Liver (tissue), 9 donors: ENCODE data around the gene NOL4L. TPM values are rescaled to one million over a fixed set of nuclear protein-coding genes. Genes with fewer than 3 reads are reported as not detected.

Experiments used
- DNase-seq: peaks from one replicate; pipeline ENCODE4 v3.0.0-alpha.2; 2017; ENCODE audit warnings: low spot score
- H3K27ac ChIP-seq, 2 donors: one replicate each; pipeline ENCODE4 v1.7.0; 2013; ENCODE audit warnings: inconsistent platforms in 2 of 2, low read length in 2 of 2, control low read depth in 1 of 2, low read depth in 1 of 2, mild to moderate bottlenecking in 1 of 2
- H3K27me3 ChIP-seq, 4 donors: one replicate each; pipeline versions ENCODE4 v1.6.1 to v1.7.0; 2013; ENCODE audit warnings: low read length in 3 of 4, inconsistent platforms in 1 of 4, mild to moderate bottlenecking in 1 of 4, moderate library complexity in 1 of 4; ENCODE audit not compliant: control insufficient read depth in 4 of 4, insufficient read depth in 4 of 4
- H3K36me3 ChIP-seq, 4 donors: one replicate each; pipeline versions ENCODE4 v1.6.1 to v1.7.0; 2013; ENCODE audit warnings: low read length in 3 of 4, mild to moderate bottlenecking in 3 of 4, low read depth in 1 of 4, moderate library complexity in 1 of 4; ENCODE audit not compliant: control insufficient read depth in 4 of 4, insufficient read depth in 3 of 4
- H3K4me1 ChIP-seq, 4 donors: one replicate each; pipeline versions ENCODE4 v1.6.1 to v1.7.0; 2013; ENCODE audit warnings: low read length in 3 of 4, mild to moderate bottlenecking in 3 of 4, moderate library complexity in 1 of 4; ENCODE audit not compliant: control insufficient read depth in 4 of 4, insufficient read depth in 4 of 4
- H3K4me3 ChIP-seq, 3 donors: one replicate each; pipeline versions ENCODE4 v1.6.1 to v1.7.0; 2013; ENCODE audit warnings: low read length in 3 of 3, control low read depth in 1 of 3, low read depth in 1 of 3, mild to moderate bottlenecking in 1 of 3
- H3K9ac ChIP-seq, 2 donors: one replicate each; pipeline ENCODE4 v1.7.0; 2013; ENCODE audit warnings: low read length in 2 of 2, mild to moderate bottlenecking in 2 of 2, moderate library complexity in 2 of 2, control low read depth in 1 of 2, low read depth in 1 of 2
- H3K9me3 ChIP-seq, 4 donors: one replicate each; pipeline versions ENCODE4 v1.6.1 to v1.7.0; 2013; ENCODE audit warnings: low read length in 3 of 4; ENCODE audit not compliant: control insufficient read depth in 4 of 4
- EGR1 ChIP-seq, 2 donors: IDR thresholded peaks; 2 replicates each; pipeline ENCODE4 v1.6.1; 2016 to 2018; ENCODE audit warnings: antibody characterized with exemption in 2 of 2, low read depth in 2 of 2
- FOXA1 ChIP-seq: IDR thresholded peaks from 2 replicates; pipeline ENCODE4 v1.6.1; 2016; ENCODE audit warnings: antibody characterized with exemption
- FOXA2 ChIP-seq: IDR thresholded peaks from 2 replicates; pipeline ENCODE4 v1.6.1; 2016; ENCODE audit warnings: antibody characterized with exemption
- GABPA ChIP-seq, 2 donors: IDR thresholded peaks in 1 of 2; conservative IDR thresholded peaks in 1 of 2; 2 replicates each; pipeline ENCODE4 v1.6.1; 2016; ENCODE audit warnings: antibody characterized with exemption in 2 of 2, mild to moderate bottlenecking in 1 of 2, moderate library complexity in 1 of 2
- HNF4A ChIP-seq, 2 donors: conservative IDR thresholded peaks; 2 replicates each; pipeline ENCODE4 v1.6.1; 2016; ENCODE audit warnings: antibody characterized with exemption in 2 of 2, mild to moderate bottlenecking in 2 of 2
- HNF4G ChIP-seq: IDR thresholded peaks from 2 replicates; pipeline ENCODE4 v1.6.1; 2016; ENCODE audit warnings: antibody characterized with exemption
- JUND ChIP-seq, 2 donors: IDR thresholded peaks; 2 replicates each; pipeline ENCODE4 v1.6.1; 2016; ENCODE audit warnings: antibody characterized with exemption in 2 of 2
- NR2F2 ChIP-seq: IDR thresholded peaks from 2 replicates; pipeline ENCODE4 v1.6.1; 2016; ENCODE audit warnings: antibody characterized with exemption
- RAD21 ChIP-seq, 2 donors: IDR thresholded peaks; 2 replicates each; pipeline ENCODE4 v1.6.1; 2016; ENCODE audit warnings: antibody characterized with exemption in 2 of 2, mild to moderate bottlenecking in 2 of 2
- RXRA ChIP-seq, 2 donors: IDR thresholded peaks; 2 replicates each; pipeline ENCODE4 v1.6.1; 2017 to 2018; ENCODE audit warnings: antibody characterized with exemption in 2 of 2, mild to moderate bottlenecking in 1 of 2
- TAF1 ChIP-seq: conservative IDR thresholded peaks from 2 replicates; pipeline ENCODE4 v1.6.1; 2016; ENCODE audit warnings: antibody characterized with exemption, mild to moderate bottlenecking
- YY1 ChIP-seq: IDR thresholded peaks from 2 replicates; pipeline ENCODE4 v1.6.1; 2016; ENCODE audit warnings: antibody characterized with exemption, mild to moderate bottlenecking
- WGBS: extraction: QIAGEN DNeasy Blood & Tissue Kit; methylation state at CpG from one replicate; pipeline ENCODE4 v1.1.7; 2013; 5-methylcytosine and 5-hydroxymethylcytosine counted together
- polyA plus RNA-seq, 2 donors: library from polyadenylated mRNA; stranded (reverse) in 1 of 2; unstranded in 1 of 2; fragments of 200-250 nt in 1 of 2; fragments of >200 nt in 1 of 2; fragmentation: Nextera tagmentation in 1 of 2; extraction: Ambion mirVana in 1 of 2; gene quantifications; one replicate each; pipeline versions ENCODE4 v1.2.1 to v1.2.3, GENCODE V29; 2013 to 2015
- total RNA-seq, 2 donors: library from RNA; depleted of rRNA; stranded (reverse); fragments of >200 nt; gene quantifications; one replicate each; pipeline ENCODE4 v1.2.3, GENCODE V29; 2014
- TF ChIP-seq, protein P1 (sequence below): IDR thresholded peaks from 2 replicates; pipeline ENCODE4 v1.6.1; 2016; ENCODE audit warnings: antibody characterized with exemption
- TF ChIP-seq, protein P2 (sequence below): IDR thresholded peaks from 2 replicates; pipeline ENCODE4 v1.6.1; 2016; ENCODE audit warnings: antibody characterized with exemption
- TF ChIP-seq, protein P3 (sequence below): IDR thresholded peaks from 2 replicates; pipeline ENCODE4 v1.6.1; 2016; ENCODE audit warnings: antibody characterized with exemption
- TF ChIP-seq, protein P4 (sequence below): IDR thresholded peaks from 2 replicates; pipeline ENCODE4 v1.6.1; 2016; ENCODE audit warnings: antibody characterized with exemption, mild to moderate bottlenecking
- donor health status: healthy.
- donor health status: healthy.
- donor health status: healthy.
- donor health status: healthy.
- donor health status: healthy.

Gene NOL4L
- total and polyA plus RNA-seq, 4 donors: 2.2 to 6.8 (median 4.3) TPM

DNA sequence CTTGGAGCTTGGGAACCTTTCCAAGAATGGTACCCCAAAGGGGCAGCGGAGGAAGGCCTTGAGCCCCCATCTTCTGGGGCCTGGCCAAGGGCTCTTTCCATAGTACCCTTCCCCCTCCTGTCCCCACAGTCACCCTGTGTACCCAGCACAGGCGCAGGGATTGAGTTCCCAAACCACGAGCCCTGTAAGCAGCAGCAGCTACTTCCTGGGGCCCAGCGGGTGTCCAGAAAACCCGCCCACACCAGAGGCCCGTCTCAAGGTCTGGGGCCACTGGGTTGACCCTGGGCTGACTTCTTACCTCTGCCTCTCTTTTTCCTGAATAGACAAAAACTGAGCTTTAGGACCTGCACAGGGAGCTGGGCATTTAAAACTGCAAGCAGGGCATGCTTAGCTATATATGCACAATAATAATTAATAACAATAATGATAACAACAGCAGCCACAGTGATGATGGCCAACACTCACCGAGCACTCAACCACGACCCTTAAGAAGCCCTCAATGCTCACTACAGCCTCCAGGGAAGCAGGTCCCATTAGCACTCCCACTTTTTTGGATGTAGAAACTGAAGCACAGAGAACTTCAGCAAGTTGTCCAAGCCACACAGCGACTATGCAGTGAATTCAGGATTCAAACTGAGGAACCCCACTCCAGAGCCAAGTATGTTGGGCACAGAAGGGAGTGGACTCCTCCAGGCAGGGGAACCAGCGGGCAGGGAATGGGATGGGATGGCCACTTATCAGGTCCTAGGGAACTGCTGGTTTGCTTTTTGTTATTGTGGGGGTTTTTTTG lies 14.5 kb downstream of the NOL4L start:
- H3K4me3 ChIP-seq: no peak overlapping the region
- H3K36me3 ChIP-seq: no peaks in the 10 kb centered on the region
- H3K27ac ChIP-seq: no peak overlapping the region
- WGBS: 78% methylated on average over 10 of the region's 10 CpGs
- no peaks in the 10 kb centered on the region for H3K4me1 ChIP-seq
- DNase-seq: no peak
- H3K9ac ChIP-seq: no peak overlapping the region
- H3K27me3 ChIP-seq: no peaks in the 10 kb centered on the region
- TF ChIP-seq NR2F2: no peak
- TF ChIP-seq JUND (IDR thresholded peaks at IDR 0.05): no peak
- TF ChIP-seq YY1: no peak
- no peak for TF ChIP-seq TAF1
- TF ChIP-seq, protein P1, sequence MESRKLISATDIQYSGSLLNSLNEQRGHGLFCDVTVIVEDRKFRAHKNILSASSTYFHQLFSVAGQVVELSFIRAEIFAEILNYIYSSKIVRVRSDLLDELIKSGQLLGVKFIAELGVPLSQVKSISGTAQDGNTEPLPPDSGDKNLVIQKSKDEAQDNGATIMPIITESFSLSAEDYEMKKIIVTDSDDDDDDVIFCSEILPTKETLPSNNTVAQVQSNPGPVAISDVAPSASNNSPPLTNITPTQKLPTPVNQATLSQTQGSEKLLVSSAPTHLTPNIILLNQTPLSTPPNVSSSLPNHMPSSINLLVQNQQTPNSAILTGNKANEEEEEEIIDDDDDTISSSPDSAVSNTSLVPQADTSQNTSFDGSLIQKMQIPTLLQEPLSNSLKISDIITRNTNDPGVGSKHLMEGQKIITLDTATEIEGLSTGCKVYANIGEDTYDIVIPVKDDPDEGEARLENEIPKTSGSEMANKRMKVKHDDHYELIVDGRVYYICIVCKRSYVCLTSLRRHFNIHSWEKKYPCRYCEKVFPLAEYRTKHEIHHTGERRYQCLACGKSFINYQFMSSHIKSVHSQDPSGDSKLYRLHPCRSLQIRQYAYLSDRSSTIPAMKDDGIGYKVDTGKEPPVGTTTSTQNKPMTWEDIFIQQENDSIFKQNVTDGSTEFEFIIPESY: no peak
- TF ChIP-seq FOXA1: no peak
- TF ChIP-seq FOXA2: no peak
- no peak for TF ChIP-seq RAD21 (IDR thresholded peaks at IDR 0.05)
- no peak for TF ChIP-seq HNF4G
- no peak for TF ChIP-seq GABPA (IDR thresholded peaks at IDR 0.05 in 1 of 2, conservative IDR thresholded peaks at IDR 0.05 in 1 of 2)
- TF ChIP-seq HNF4A (conservative IDR thresholded peaks at IDR 0.05): no peak
- TF ChIP-seq EGR1 (IDR thresholded peaks at IDR 0.05; ENCODE audit: low read depth in 2 of 2): no peak
- TF ChIP-seq, protein P2, sequence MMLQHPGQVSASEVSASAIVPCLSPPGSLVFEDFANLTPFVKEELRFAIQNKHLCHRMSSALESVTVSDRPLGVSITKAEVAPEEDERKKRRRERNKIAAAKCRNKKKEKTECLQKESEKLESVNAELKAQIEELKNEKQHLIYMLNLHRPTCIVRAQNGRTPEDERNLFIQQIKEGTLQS: no peak
- TF ChIP-seq, protein P3, sequence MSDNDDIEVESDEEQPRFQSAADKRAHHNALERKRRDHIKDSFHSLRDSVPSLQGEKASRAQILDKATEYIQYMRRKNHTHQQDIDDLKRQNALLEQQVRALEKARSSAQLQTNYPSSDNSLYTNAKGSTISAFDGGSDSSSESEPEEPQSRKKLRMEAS: no peak
- H3K9me3 ChIP-seq: no peaks in the 10 kb centered on the region

DNA sequence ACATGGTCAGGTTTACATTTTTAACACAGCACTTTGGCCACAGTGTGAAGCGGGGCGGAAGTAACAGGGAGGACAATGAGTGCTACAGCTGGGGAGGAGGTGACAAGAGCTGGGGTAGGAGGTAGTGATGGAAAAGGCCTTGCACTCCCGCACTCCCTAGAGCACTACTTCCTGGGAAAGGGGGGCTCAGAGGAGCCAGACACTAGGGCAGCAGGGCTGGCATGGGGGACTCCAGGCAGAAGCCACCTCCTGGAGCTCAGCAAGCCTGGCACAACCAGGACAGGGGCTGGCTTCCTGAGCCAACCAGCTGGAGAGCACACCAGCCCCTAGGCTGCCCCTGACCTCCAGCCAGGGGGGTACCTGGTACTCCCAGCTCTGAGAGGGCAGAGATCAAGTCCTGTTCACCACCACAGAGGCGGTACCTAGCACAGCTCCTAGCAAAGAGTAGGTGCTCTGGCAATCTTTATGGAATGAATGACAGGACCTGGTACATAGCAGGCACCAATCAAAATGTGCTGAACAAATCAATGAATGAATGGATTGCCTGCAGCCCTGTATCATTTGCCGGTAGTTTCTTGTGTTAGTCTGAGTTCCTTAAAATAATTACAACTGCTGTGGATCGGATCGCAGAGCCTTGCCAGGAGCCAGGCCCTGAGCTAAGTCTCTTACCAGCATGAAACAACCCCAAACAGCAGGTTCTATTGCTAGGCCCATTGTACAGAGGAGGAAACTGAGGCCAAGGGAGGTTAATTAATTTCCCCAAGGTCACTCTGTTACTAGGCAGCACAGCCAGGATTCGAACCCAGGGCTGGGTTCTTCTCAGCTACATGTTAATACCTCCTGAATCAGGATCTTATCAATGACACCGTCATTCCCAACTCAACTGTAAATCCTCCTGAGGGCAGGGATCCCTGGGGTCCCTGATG lies 15.5 kb downstream of the NOL4L start:
- TF ChIP-seq GABPA (IDR thresholded peaks at IDR 0.05 in 1 of 2, conservative IDR thresholded peaks at IDR 0.05 in 1 of 2) (no peak), EGR1 (IDR thresholded peaks at IDR 0.05; ENCODE audit: low read depth in 2 of 2) (no peak), FOXA1 (no peak), TAF1 (no peak), RAD21 (IDR thresholded peaks at IDR 0.05) (no peak), RXRA (IDR thresholded peaks at IDR 0.05) (no peak), FOXA2 (no peak)
- TF ChIP-seq, protein P4, sequence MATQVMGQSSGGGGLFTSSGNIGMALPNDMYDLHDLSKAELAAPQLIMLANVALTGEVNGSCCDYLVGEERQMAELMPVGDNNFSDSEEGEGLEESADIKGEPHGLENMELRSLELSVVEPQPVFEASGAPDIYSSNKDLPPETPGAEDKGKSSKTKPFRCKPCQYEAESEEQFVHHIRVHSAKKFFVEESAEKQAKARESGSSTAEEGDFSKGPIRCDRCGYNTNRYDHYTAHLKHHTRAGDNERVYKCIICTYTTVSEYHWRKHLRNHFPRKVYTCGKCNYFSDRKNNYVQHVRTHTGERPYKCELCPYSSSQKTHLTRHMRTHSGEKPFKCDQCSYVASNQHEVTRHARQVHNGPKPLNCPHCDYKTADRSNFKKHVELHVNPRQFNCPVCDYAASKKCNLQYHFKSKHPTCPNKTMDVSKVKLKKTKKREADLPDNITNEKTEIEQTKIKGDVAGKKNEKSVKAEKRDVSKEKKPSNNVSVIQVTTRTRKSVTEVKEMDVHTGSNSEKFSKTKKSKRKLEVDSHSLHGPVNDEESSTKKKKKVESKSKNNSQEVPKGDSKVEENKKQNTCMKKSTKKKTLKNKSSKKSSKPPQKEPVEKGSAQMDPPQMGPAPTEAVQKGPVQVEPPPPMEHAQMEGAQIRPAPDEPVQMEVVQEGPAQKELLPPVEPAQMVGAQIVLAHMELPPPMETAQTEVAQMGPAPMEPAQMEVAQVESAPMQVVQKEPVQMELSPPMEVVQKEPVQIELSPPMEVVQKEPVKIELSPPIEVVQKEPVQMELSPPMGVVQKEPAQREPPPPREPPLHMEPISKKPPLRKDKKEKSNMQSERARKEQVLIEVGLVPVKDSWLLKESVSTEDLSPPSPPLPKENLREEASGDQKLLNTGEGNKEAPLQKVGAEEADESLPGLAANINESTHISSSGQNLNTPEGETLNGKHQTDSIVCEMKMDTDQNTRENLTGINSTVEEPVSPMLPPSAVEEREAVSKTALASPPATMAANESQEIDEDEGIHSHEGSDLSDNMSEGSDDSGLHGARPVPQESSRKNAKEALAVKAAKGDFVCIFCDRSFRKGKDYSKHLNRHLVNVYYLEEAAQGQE: no peak
- TF ChIP-seq, protein P1: no peak

More for the DNA sequence above, 15.5 kb downstream of the NOL4L start:
- H3K9me3 ChIP-seq: no peaks in the 10 kb centered on the region
- WGBS: 89% methylated on average over 9 of the region's 9 CpGs
- no peaks in the 10 kb centered on the region for H3K27me3 ChIP-seq
- H3K27ac ChIP-seq: no peak overlapping the region
- H3K4me3 ChIP-seq: no peak overlapping the region
- H3K36me3 ChIP-seq: no peaks in the 10 kb centered on the region
- H3K4me1 ChIP-seq: peaks cover 0 to 3% (median 0%) of the 10 kb centered on the region in 4 donors
- no peak for DNase-seq
- H3K9ac ChIP-seq: no peak overlapping the region
